C4-2B (cell line): ENCODE results near the gene ACER1.

Source experiments
- H3K27ac ChIP-seq: fragments of 450-650 bp; 2 replicates; pipeline ENCODE4 v1.5.1; 2017
- CTCF ChIP-seq: fragments of 450-650 bp; conservative IDR thresholded peaks from 2 replicates; pipeline ENCODE4 v1.5.1; 2017; ENCODE audit warnings: mild to moderate bottlenecking
- ZFX ChIP-seq: fragments of 450-650 bp; IDR thresholded peaks from 2 replicates; pipeline ENCODE4 v1.6.1; 2017

ACER1 gene

GRCh38 chr19:6352381-6353165 lies 19.2 kb upstream of the ACER1 start:
- TF ChIP-seq CTCF (no peak), ZFX (no peak)

GRCh38 chr19:6350688-6351087 lies 17.3 kb upstream of the ACER1 start:
- peak overlapping the region; percentile 83 for H3K27ac ChIP-seq
- TF ChIP-seq CTCF, result no peak
- TF ChIP-seq ZFX, result no peak

More at GRCh38 chr19:6352381-6353165, 19.2 kb upstream of the ACER1 start:
- H3K27ac ChIP-seq, result peak overlapping the region; percentile 83

- peak overlapping the region; percentile 83 for H3K27ac ChIP-seq
These were observed 15.9 kb upstream of the ACER1 start for GRCh38 chr19:6349271-6349670.

GRCh38 chr19:6343462-6343861 lies 10.1 kb upstream of the ACER1 start:
- no peak overlapping the region for H3K27ac ChIP-seq
- TF ChIP-seq CTCF, result no peak
- no peak for TF ChIP-seq ZFX

- TF ChIP-seq ZFX (no peak), CTCF (no peak)
- H3K27ac ChIP-seq, result no peak overlapping the region
These were observed 7.2 kb upstream of the ACER1 start for GRCh38 chr19:6340493-6341201.

GRCh38 chr19:6334490-6335285 lies 1.3 kb upstream of the ACER1 start:
- no peak for TF ChIP-seq CTCF
- TF ChIP-seq ZFX, result no peak
- no peak overlapping the region for H3K27ac ChIP-seq

- no peak for TF ChIP-seq CTCF
- no peak for TF ChIP-seq ZFX
These were observed 6.6 kb downstream of the ACER1 start for GRCh38 chr19:6326815-6327214.

More at GRCh38 chr19:6326815-6327214, 6.6 kb downstream of the ACER1 start:
- H3K27ac ChIP-seq, result no peak overlapping the region
